ENCODE measurements around the gene NHSL1. TPM values are rescaled to one million over a fixed set of nuclear protein-coding genes. Genes with fewer than 3 reads are reported as not detected.

Gene NHSL1
- total and polyA plus RNA-seq, 2 donors (not counting 3 experiments of a cell fraction or from before 2014, with no cell fraction given), result 24.8 to 55.0 TPM

DNA sequence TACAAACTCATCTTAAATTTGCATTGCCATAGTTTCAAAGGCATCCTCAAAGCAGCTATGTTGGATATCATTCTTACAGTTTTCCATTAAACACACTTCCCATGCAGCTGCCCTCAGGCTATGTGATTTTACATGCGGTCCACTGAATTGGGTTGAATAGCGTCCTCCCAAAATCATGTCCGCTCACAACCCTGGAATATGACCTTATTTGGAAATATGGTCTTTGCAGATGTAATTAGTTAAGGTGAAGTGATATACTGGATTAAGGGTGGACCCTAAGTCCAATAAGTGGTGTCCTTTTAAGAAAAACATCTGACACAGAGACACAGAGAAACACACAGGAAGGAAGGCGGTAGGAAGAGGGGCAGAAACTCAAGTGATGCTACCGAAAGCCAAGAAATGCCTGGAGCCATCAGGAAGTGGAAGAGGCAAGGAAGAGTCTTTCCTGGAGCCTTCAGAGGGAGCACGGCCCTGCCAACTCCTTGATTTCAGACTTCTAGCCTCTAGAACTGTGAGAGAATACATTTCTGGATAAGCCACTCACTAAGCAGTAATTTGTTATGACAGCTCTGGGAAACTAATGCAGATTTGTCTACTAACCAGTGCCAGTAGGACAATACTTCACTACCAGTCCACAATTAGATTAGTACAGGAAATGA, 42.7 kb upstream of the NHSL1 start:
- POLR2A ChIA-PET, result no interaction called here

More for the DNA sequence above, 42.7 kb upstream of the NHSL1 start:
- no peak for TF ChIP-seq GATA2 (IDR thresholded peaks at IDR 0.05; ENCODE audit: insufficient read depth, insufficient read length, low read depth, low read length)
- TF ChIP-seq POLR2AphosphoS5 (IDR thresholded peaks at IDR 0.05; ENCODE audit: insufficient read depth, low read depth, low read length), result no peak
- TF ChIP-seq, protein P1, sequence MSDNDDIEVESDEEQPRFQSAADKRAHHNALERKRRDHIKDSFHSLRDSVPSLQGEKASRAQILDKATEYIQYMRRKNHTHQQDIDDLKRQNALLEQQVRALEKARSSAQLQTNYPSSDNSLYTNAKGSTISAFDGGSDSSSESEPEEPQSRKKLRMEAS (IDR thresholded peaks at IDR 0.05; ENCODE audit: insufficient read depth, insufficient read length), result no peak
- no peak for TF ChIP-seq POLR2A (IDR thresholded peaks at IDR 0.05; ENCODE audit: low read depth, low read length)
- no peak for TF ChIP-seq JUN (IDR thresholded peaks at IDR 0.05; ENCODE audit: borderline replicate concordance, insufficient read depth, insufficient read length, low read depth)
- no peak for TF ChIP-seq MYC (IDR thresholded peaks at IDR 0.05; ENCODE audit: low read depth, low read length)
- TF ChIP-seq FOS (IDR thresholded peaks at IDR 0.05; ENCODE audit: borderline replicate concordance, insufficient read depth, low read length), result no peak
- TF ChIP-seq EZH2 (IDR thresholded peaks at IDR 0.05; ENCODE audit: borderline replicate concordance, low read depth, low read length, severe bottlenecking), result no peak
- TF ChIP-seq, protein P2, sequence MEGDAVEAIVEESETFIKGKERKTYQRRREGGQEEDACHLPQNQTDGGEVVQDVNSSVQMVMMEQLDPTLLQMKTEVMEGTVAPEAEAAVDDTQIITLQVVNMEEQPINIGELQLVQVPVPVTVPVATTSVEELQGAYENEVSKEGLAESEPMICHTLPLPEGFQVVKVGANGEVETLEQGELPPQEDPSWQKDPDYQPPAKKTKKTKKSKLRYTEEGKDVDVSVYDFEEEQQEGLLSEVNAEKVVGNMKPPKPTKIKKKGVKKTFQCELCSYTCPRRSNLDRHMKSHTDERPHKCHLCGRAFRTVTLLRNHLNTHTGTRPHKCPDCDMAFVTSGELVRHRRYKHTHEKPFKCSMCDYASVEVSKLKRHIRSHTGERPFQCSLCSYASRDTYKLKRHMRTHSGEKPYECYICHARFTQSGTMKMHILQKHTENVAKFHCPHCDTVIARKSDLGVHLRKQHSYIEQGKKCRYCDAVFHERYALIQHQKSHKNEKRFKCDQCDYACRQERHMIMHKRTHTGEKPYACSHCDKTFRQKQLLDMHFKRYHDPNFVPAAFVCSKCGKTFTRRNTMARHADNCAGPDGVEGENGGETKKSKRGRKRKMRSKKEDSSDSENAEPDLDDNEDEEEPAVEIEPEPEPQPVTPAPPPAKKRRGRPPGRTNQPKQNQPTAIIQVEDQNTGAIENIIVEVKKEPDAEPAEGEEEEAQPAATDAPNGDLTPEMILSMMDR (IDR thresholded peaks at IDR 0.05; ENCODE audit: extremely low read depth in 1 of 2, insufficient read depth in 1 of 2, low read depth in 1 of 2, low read length in 2 of 2), result no peak
- H3K9me3 ChIP-seq (replicated peaks; ENCODE audit: control insufficient read depth, insufficient read depth, low read length), result no peaks in the 10 kb centered on the region
- CTCF ChIA-PET, result interaction anchor here (0.9 to 1.8 kb wide), 4 partner anchors 14 to 44 kb away, joined by 3 to 8 read pairs (median 3); no protein-coding TSS in a partner anchor
- no peak overlapping the region for H3K4me3 ChIP-seq (replicated peaks in 1 of 3; ENCODE audit: insufficient read depth in 1 of 3, low read depth in 1 of 3, low read length in 3 of 3)
- peaks cover 0 to 2% of the 10 kb centered on the region in 2 experiments for H3K36me3 ChIP-seq (ENCODE audit: control insufficient read depth in 2 of 2, extremely low read depth in 1 of 2, insufficient read depth in 2 of 2, low read length in 2 of 2)
- DNase-seq (ENCODE audit: low read depth, low spot score), result peak; percentile 41
- dilution Hi-C loops (cut with MboI; ENCODE audit: extremely low pct_ligation_motif_present, low sequenced_read_pairs) (no loop called here), intact Hi-C loops (cut with micrococcal nuclease) (loop anchor here (2.0 kb wide), 1 partner anchor 21 kb away; no protein-coding TSS in a partner anchor)
- peak overlapping the region; percentile 11 for H3K4me2 ChIP-seq (ENCODE audit: insufficient read depth, low read length)
- H4K20me1 ChIP-seq (replicated peaks; ENCODE audit: control insufficient read depth, extremely low read depth, insufficient read depth, low read length), result no peaks in the 10 kb centered on the region
- BruUV-seq (replicated peaks), result no TSS peak
- no peak overlapping the region for H3K9ac ChIP-seq (replicated peaks; ENCODE audit: extremely low read depth, insufficient read depth, low read length)
- H3K79me2 ChIP-seq (ENCODE audit: control insufficient read depth, insufficient read depth, low read length), result peaks cover 87% of the 10 kb centered on the region
- H3K27ac ChIP-seq (ENCODE audit: insufficient read depth, low read depth, low read length), result peak overlapping the region; percentile 3
- no peaks in the 10 kb centered on the region for H3K27me3 ChIP-seq (ENCODE audit: control insufficient read depth in 2 of 2, insufficient read depth in 2 of 2, low read length in 2 of 2)
- no peak overlapping the region for H2AFZ ChIP-seq (ENCODE audit: low read depth, low read length)
- H3K9me1 ChIP-seq (replicated peaks; ENCODE audit: control insufficient read depth, extremely low read depth, insufficient read depth, low read length), result no peaks in the 10 kb centered on the region
- no peak for FAIRE-seq
- H3K4me1 ChIP-seq (ENCODE audit: control insufficient read depth, extremely low read depth, insufficient read depth, low read length), result peaks cover 54% of the 10 kb centered on the region

All from endothelial cell of umbilical vein (primary cell).